ENCODE results near the gene GNAZ. TPM values are rescaled to one million over a fixed set of nuclear protein-coding genes. Genes with fewer than 3 reads are reported as not detected.

GNAZ gene
- total and polyA plus RNA-seq, 2 experiments from 2014 or later, result 0.24 to 0.65 TPM

- H3K27me3 ChIP-seq (replicated peaks; ENCODE audit: insufficient read depth), result no peaks in the 10 kb centered on the region
Observed at GRCh38 chr22:23155143-23155542, 84.8 kb downstream of the GNAZ start.

DNA sequence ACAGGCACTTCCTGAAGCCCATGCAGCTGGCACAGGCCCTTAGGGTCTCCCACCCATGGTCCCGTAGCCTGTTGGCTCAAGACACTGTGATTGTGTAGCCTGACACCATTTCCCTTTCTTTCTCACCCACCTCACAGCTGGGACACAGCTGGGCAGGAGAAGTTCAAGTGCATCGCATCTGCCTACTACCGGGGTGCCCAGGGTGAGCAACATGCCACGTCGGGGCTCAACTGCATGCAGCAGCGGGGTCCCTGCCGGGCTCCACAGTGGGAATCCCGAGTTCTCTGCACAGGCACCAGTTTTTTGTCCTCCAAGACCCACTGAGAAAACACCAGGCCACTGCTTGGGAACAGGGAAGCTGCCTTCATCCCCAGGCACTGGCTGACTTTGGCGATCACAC is 85.5 kb downstream of the GNAZ start:
- Histone ChIP-seq H3K9ac (no peak overlapping the region), H3K9me3 (ENCODE audit: low read depth) (no peaks in the 10 kb centered on the region), H3K9me2 (ENCODE audit: insufficient read depth) (no peaks in the 10 kb centered on the region), H3K27me3 (replicated peaks; ENCODE audit: insufficient read depth) (no peaks in the 10 kb centered on the region), H4K20me1 (ENCODE audit: insufficient read depth) (no peaks in the 10 kb centered on the region), H3K27ac (no peak overlapping the region), H3K36me3 (ENCODE audit: low read depth) (no peaks in the 10 kb centered on the region), H3K4me3 (no peak overlapping the region), H3K4me2 (ENCODE audit: unreplicated experiment) (no peak overlapping the region), H3K79me2 (ENCODE audit: insufficient read depth) (no peaks in the 10 kb centered on the region), H2AFZ (no peak overlapping the region), H3K4me1 (ENCODE audit: insufficient read depth) (no peaks in the 10 kb centered on the region), H3F3A (ENCODE audit: insufficient read depth) (no peaks in the 10 kb centered on the region)
- TF ChIP-seq EZH2phosphoT487 (IDR thresholded peaks at IDR 0.05; ENCODE audit: insufficient read depth, low read depth), result no peak
- TF ChIP-seq EZH2 (IDR thresholded peaks at IDR 0.05; ENCODE audit: insufficient read depth, poor library complexity, severe bottlenecking), result no peak
- no peak for DNase-seq
- in situ Hi-C loops (cut with MboI), result no loop called here
- WGBS, 2 experiments (ENCODE audit: low coverage in 1 of 2, low lambda C conversion rate in 2 of 2, missing lambda C conversion rate in 2 of 2), result 79 to 81% methylated on average over 9 of the region's 9 CpGs

More at GRCh38 chr22:23155143-23155542, 84.8 kb downstream of the GNAZ start:
- Histone ChIP-seq H2AFZ (no peak overlapping the region), H3K4me2 (ENCODE audit: unreplicated experiment) (no peak overlapping the region), H3K27ac (no peak overlapping the region), H3K4me1 (ENCODE audit: insufficient read depth) (no peaks in the 10 kb centered on the region), H3K9ac (no peak overlapping the region), H3K36me3 (ENCODE audit: low read depth) (no peaks in the 10 kb centered on the region), H3K4me3 (no peak overlapping the region), H3K79me2 (ENCODE audit: insufficient read depth) (no peaks in the 10 kb centered on the region), H3F3A (ENCODE audit: insufficient read depth) (no peaks in the 10 kb centered on the region), H3K9me3 (ENCODE audit: low read depth) (no peaks in the 10 kb centered on the region), H4K20me1 (ENCODE audit: insufficient read depth) (no peaks in the 10 kb centered on the region), H3K9me2 (ENCODE audit: insufficient read depth) (no peaks in the 10 kb centered on the region)
- in situ Hi-C loops (cut with MboI), result no loop called here
- WGBS, 2 experiments (ENCODE audit: low coverage in 1 of 2, low lambda C conversion rate in 2 of 2, missing lambda C conversion rate in 2 of 2), result 84 to 97% methylated on average over 3 of the region's 3 CpGs
- TF ChIP-seq EZH2 (IDR thresholded peaks at IDR 0.05; ENCODE audit: insufficient read depth, poor library complexity, severe bottlenecking) (no peak), EZH2phosphoT487 (IDR thresholded peaks at IDR 0.05; ENCODE audit: insufficient read depth, low read depth) (no peak)
- DNase-seq, result no peak

DNA sequence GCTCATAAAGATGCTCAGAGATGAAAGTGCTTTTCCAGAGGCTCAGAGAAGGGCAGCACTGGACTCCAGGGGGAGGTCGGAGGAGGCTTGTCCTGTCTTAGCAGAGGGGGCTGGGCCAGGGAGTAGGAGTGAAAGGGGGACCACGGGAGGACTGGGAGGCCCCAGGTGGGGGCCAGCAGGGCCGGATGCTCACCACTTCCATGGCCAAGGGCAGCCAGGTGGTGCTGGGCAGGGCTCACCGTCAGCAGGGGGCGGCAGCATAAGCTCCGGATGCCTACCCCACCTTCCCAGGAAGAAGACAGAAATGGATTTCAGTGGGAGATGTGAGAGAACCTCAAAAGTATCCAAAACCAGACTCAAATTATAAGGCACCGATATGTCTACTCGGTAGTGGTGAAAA is 86.0 kb downstream of the GNAZ start:
- no peak overlapping the region for H3K4me3 ChIP-seq
- H3K36me3 ChIP-seq (ENCODE audit: low read depth), result no peaks in the 10 kb centered on the region
- no peak overlapping the region for H3K4me2 ChIP-seq (ENCODE audit: unreplicated experiment)
- H3K9me3 ChIP-seq (ENCODE audit: low read depth), result no peaks in the 10 kb centered on the region
- no peaks in the 10 kb centered on the region for H3K9me2 ChIP-seq (ENCODE audit: insufficient read depth)
- in situ Hi-C loops (cut with MboI), result no loop called here
- no peaks in the 10 kb centered on the region for H3K27me3 ChIP-seq (replicated peaks; ENCODE audit: insufficient read depth)
- DNase-seq, result no peak
- no peaks in the 10 kb centered on the region for H3K79me2 ChIP-seq (ENCODE audit: insufficient read depth)
- TF ChIP-seq EZH2phosphoT487 (IDR thresholded peaks at IDR 0.05; ENCODE audit: insufficient read depth, low read depth), result no peak
- no peak for TF ChIP-seq EZH2 (IDR thresholded peaks at IDR 0.05; ENCODE audit: insufficient read depth, poor library complexity, severe bottlenecking)
- H3F3A ChIP-seq (ENCODE audit: insufficient read depth), result no peaks in the 10 kb centered on the region
- H3K9ac ChIP-seq, result no peak overlapping the region
- H3K4me1 ChIP-seq (ENCODE audit: insufficient read depth), result no peaks in the 10 kb centered on the region
- no peak overlapping the region for H3K27ac ChIP-seq
- no peak overlapping the region for H2AFZ ChIP-seq
- H4K20me1 ChIP-seq (ENCODE audit: insufficient read depth), result no peaks in the 10 kb centered on the region
- 68 to 79% methylated on average over 7 to 8 of the region's 8 CpGs for WGBS, 2 experiments (ENCODE audit: low coverage in 1 of 2, low lambda C conversion rate in 2 of 2, missing lambda C conversion rate in 2 of 2)

GRCh38 chr22:23157560-23158515 is 87.5 kb downstream of the GNAZ start:
- 86 to 88% methylated on average over 21 to 22 of the region's 22 CpGs for WGBS, 2 experiments (ENCODE audit: low coverage in 1 of 2, low lambda C conversion rate in 2 of 2, missing lambda C conversion rate in 2 of 2)
- Histone ChIP-seq H3K4me1 (ENCODE audit: insufficient read depth) (no peaks in the 10 kb centered on the region), H2AFZ (no peak overlapping the region), H3K9ac (no peak overlapping the region), H3K27me3 (replicated peaks; ENCODE audit: insufficient read depth) (no peaks in the 10 kb centered on the region), H3F3A (ENCODE audit: insufficient read depth) (no peaks in the 10 kb centered on the region), H3K4me2 (ENCODE audit: unreplicated experiment) (no peak overlapping the region), H3K79me2 (ENCODE audit: insufficient read depth) (no peaks in the 10 kb centered on the region), H3K27ac (no peak overlapping the region), H3K36me3 (ENCODE audit: low read depth) (no peaks in the 10 kb centered on the region), H4K20me1 (ENCODE audit: insufficient read depth) (no peaks in the 10 kb centered on the region), H3K9me2 (ENCODE audit: insufficient read depth) (no peaks in the 10 kb centered on the region), H3K4me3 (no peak overlapping the region), H3K9me3 (ENCODE audit: low read depth) (no peaks in the 10 kb centered on the region)
- TF ChIP-seq EZH2 (IDR thresholded peaks at IDR 0.05; ENCODE audit: insufficient read depth, poor library complexity, severe bottlenecking), result no peak
- TF ChIP-seq EZH2phosphoT487 (IDR thresholded peaks at IDR 0.05; ENCODE audit: insufficient read depth, low read depth), result no peak
- in situ Hi-C loops (cut with MboI), result no loop called here
- no peak for DNase-seq
